ENCODE measurements around the gene RBBP8.

Gene RBBP8

GRCh38 chr18:23065234-23065806, 132.2 kb downstream of the RBBP8 start:
- no peak for TF ChIP-seq CTCF (IDR thresholded peaks at IDR 0.05; ENCODE audit: insufficient read depth, low read depth, low read length, missing control alignments)
- no peak overlapping the region for H3K4me3 ChIP-seq (ENCODE audit: low read depth, low read length)
- DNase-seq (ENCODE audit: low read depth) = no peak

GRCh38 chr18:23066060-23066459, 132.9 kb downstream of the RBBP8 start:
- TF ChIP-seq CTCF (IDR thresholded peaks at IDR 0.05; ENCODE audit: insufficient read depth, low read depth, low read length, missing control alignments) = no peak
- no peak for DNase-seq (ENCODE audit: low read depth)
- no peak overlapping the region for H3K4me3 ChIP-seq (ENCODE audit: low read depth, low read length)

- TF ChIP-seq CTCF (IDR thresholded peaks at IDR 0.05; ENCODE audit: insufficient read depth, low read depth, low read length, missing control alignments) = no peak
- DNase-seq (ENCODE audit: low read depth) = no peak
These were observed 133.4 kb downstream of the RBBP8 start for GRCh38 chr18:23066504-23067039.

GRCh38 chr18:23067236-23067635, 134.1 kb downstream of the RBBP8 start:
- no peak for TF ChIP-seq CTCF (IDR thresholded peaks at IDR 0.05; ENCODE audit: insufficient read depth, low read depth, low read length, missing control alignments)
- H3K4me3 ChIP-seq (ENCODE audit: low read depth, low read length) = no peak overlapping the region
- peak; percentile 38 for DNase-seq (ENCODE audit: low read depth)

More at GRCh38 chr18:23066504-23067039, 133.4 kb downstream of the RBBP8 start:
- no peak overlapping the region for H3K4me3 ChIP-seq (ENCODE audit: low read depth, low read length)

GRCh38 chr18:23068011-23068410, 134.9 kb downstream of the RBBP8 start:
- no peak overlapping the region for H3K4me3 ChIP-seq (ENCODE audit: low read depth, low read length)
- TF ChIP-seq CTCF (IDR thresholded peaks at IDR 0.05; ENCODE audit: insufficient read depth, low read depth, low read length, missing control alignments) = no peak
- no peak for DNase-seq (ENCODE audit: low read depth)

GRCh38 chr18:23068570-23069310, 135.6 kb downstream of the RBBP8 start:
- TF ChIP-seq CTCF (IDR thresholded peaks at IDR 0.05; ENCODE audit: insufficient read depth, low read depth, low read length, missing control alignments) = no peak
- DNase-seq (ENCODE audit: low read depth) = no peak

More at GRCh38 chr18:23068570-23069310, 135.6 kb downstream of the RBBP8 start:
- no peak overlapping the region for H3K4me3 ChIP-seq (ENCODE audit: low read depth, low read length)

Measured in GM12865 (cell line).